DMS53 (cell line): ENCODE measurements around the gene KCNQ1.

Experiments used
- DNase-seq: peaks from one replicate; lab custom pipeline; 2025; lab: John Stamatoyannopoulos, UW

KCNQ1 gene

GRCh38 chr11:2825889-2826678, 381.3 kb downstream of the KCNQ1 start:
- DNase-seq = no peak

- no peak for DNase-seq
These were observed 381.9 kb downstream of the KCNQ1 start for GRCh38 chr11:2826679-2827056.

- no peak for DNase-seq
These were observed 382.4 kb downstream of the KCNQ1 start for GRCh38 chr11:2827256-2827655.

GRCh38 chr11:2827792-2828191, 383.0 kb downstream of the KCNQ1 start:
- no peak for DNase-seq

GRCh38 chr11:2828585-2829330, 383.9 kb downstream of the KCNQ1 start:
- no peak for DNase-seq

- DNase-seq = no peak
These were observed 385.4 kb downstream of the KCNQ1 start for GRCh38 chr11:2830030-2830812.

- no peak for DNase-seq
These were observed 386.1 kb downstream of the KCNQ1 start for GRCh38 chr11:2830886-2831285.

- DNase-seq = no peak
These were observed 387.1 kb downstream of the KCNQ1 start for GRCh38 chr11:2831781-2832532.

GRCh38 chr11:2832533-2833020, 387.8 kb downstream of the KCNQ1 start:
- DNase-seq = no peak

GRCh38 chr11:2833051-2833715, 388.4 kb downstream of the KCNQ1 start:
- no peak for DNase-seq

- DNase-seq = no peak
These were observed 389.1 kb downstream of the KCNQ1 start for GRCh38 chr11:2833716-2834502.

GRCh38 chr11:2834503-2835273, 389.9 kb downstream of the KCNQ1 start:
- DNase-seq = no peak

- DNase-seq = peak; percentile 27
These were observed 390.5 kb downstream of the KCNQ1 start for GRCh38 chr11:2835296-2835695.

GRCh38 chr11:2835751-2836150, 390.9 kb downstream of the KCNQ1 start:
- DNase-seq = no peak

GRCh38 chr11:2836315-2837095, 391.7 kb downstream of the KCNQ1 start:
- DNase-seq = no peak

- DNase-seq = peak; percentile 33
These were observed 392.3 kb downstream of the KCNQ1 start for GRCh38 chr11:2837096-2837601.

- no peak for DNase-seq
These were observed 392.8 kb downstream of the KCNQ1 start for GRCh38 chr11:2837651-2838050.

- DNase-seq = no peak
These were observed 393.3 kb downstream of the KCNQ1 start for GRCh38 chr11:2838091-2838490.
